Esophagus squamous epithelium (tissue), 4 donors: ENCODE results near the gene TUBA1A.
"Not testable (repeated sequence)": the region's sequence is repeated elsewhere in the genome, so short reads cannot be mapped to it uniquely, and the experiment has no call there.

ENCODE experiments used
- CTCF ChIP-seq, 6 experiments: fragments of 450-650 bp in 4 of 6; fragments of 200-600 bp in 2 of 6; sonication (generic) in 2 of 6; IDR thresholded peaks; one replicate each; pipeline ENCODE4 v1.5.1; 2016 to 2019; ENCODE audit warnings: antibody characterized with exemption in 6 of 6, mild to moderate bottlenecking in 4 of 6, moderate library complexity in 4 of 6
- POLR2A ChIP-seq, 4 donors: fragments of 450-650 bp; IDR thresholded peaks; one replicate each; pipeline ENCODE4 v1.6.1; 2017; ENCODE audit warnings: antibody characterized with exemption in 4 of 4, mild to moderate bottlenecking in 4 of 4, moderate library complexity in 3 of 4

DNA sequence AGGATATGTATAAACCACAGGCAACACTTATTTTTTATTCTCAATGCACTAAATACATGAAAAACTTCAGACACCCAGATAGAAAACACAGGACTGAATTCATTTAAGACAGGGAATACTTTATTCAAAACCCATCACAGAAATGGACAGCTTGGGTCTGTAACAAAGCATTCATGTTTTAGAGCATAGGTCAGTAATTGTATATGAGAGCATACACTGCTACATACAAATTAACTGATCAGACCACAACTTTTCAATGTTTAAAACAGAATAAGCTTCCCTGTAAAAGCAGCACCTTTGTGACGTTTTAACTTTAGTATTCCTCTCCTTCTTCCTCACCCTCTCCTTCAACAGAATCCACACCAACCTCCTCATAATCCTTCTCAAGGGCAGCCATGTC, 4.2 kb downstream of the TUBA1A start:
- TF ChIP-seq CTCF, POLR2A (IDR thresholded peaks at IDR 0.05): not testable (repeated sequence)
